ENCODE data around the gene TC2N. TPM values are rescaled to one million over a fixed set of nuclear protein-coding genes. Genes with fewer than 3 reads are reported as not detected.

Gene TC2N
- total RNA-seq, 2 donors from 2014 or later = 17.3 to 19.5 TPM

- Mint-ChIP-seq H3K4me3 (no peak overlapping the region), H3K9me3 (no peaks in the 10 kb centered on the region), H3K27ac (no peak overlapping the region), H3K27me3 (ENCODE audit: insufficient read depth) (no peaks in the 10 kb centered on the region), H3K4me1 (no peaks in the 10 kb centered on the region), H3K36me3 (ENCODE audit: low read depth) (no peaks in the 10 kb centered on the region)
- H3K9ac ChIP-seq (ENCODE audit: extremely low read depth, low read length, poor library complexity, severe bottlenecking) = no peak overlapping the region
- H3K4me1 ChIP-seq (ENCODE audit: control insufficient read depth, insufficient read depth, low read length) = no peaks in the 10 kb centered on the region
- no peak overlapping the region for H3K4me3 ChIP-seq (ENCODE audit: low read length)
- H3K27me3 ChIP-seq (ENCODE audit: control insufficient read depth, insufficient read depth, low read length, poor library complexity, severe bottlenecking) = no peaks in the 10 kb centered on the region
- H3K36me3 ChIP-seq (ENCODE audit: control insufficient read depth, insufficient read depth, low read length) = no peaks in the 10 kb centered on the region
- no peaks in the 10 kb centered on the region for H3K9me3 ChIP-seq (ENCODE audit: control insufficient read depth, low read length)
- TF ChIP-seq CTCF (conservative IDR thresholded peaks at IDR 0.05) = no peak
- WGBS, 2 experiments (ENCODE audit: insufficient coverage in 1 of 2, insufficient read length in 1 of 2) = 89 to 100% methylated on average over 2 of the region's 2 CpGs
- no peak for DNase-seq
- no peak overlapping the region for H3K27ac ChIP-seq (ENCODE audit: low read depth, low read length)
These were observed 136.3 kb downstream of the TC2N start for GRCh38 chr14:91731018-91731417.

- H3K4me1 Mint-ChIP-seq = no peaks in the 10 kb centered on the region
- no peaks in the 10 kb centered on the region for H3K9me3 Mint-ChIP-seq
- H3K27me3 Mint-ChIP-seq (ENCODE audit: insufficient read depth) = no peaks in the 10 kb centered on the region
- Histone ChIP-seq H3K4me1 (ENCODE audit: control insufficient read depth, insufficient read depth, low read length) (no peaks in the 10 kb centered on the region), H3K36me3 (ENCODE audit: control insufficient read depth, insufficient read depth, low read length) (no peaks in the 10 kb centered on the region), H3K9ac (ENCODE audit: extremely low read depth, low read length, poor library complexity, severe bottlenecking) (no peak overlapping the region), H3K27ac (ENCODE audit: low read depth, low read length) (no peak overlapping the region), H3K9me3 (ENCODE audit: control insufficient read depth, low read length) (no peaks in the 10 kb centered on the region), H3K27me3 (ENCODE audit: control insufficient read depth, insufficient read depth, low read length, poor library complexity, severe bottlenecking) (no peaks in the 10 kb centered on the region), H3K4me3 (ENCODE audit: low read length) (no peak overlapping the region)
- no peaks in the 10 kb centered on the region for H3K36me3 Mint-ChIP-seq (ENCODE audit: low read depth)
- no peak for TF ChIP-seq CTCF (conservative IDR thresholded peaks at IDR 0.05)
- 82 to 96% methylated on average over 2 to 3 of the region's 3 CpGs for WGBS, 2 experiments (ENCODE audit: insufficient coverage in 1 of 2, insufficient read length in 1 of 2)
- no peak for DNase-seq
- H3K27ac Mint-ChIP-seq = no peak overlapping the region
- H3K4me3 Mint-ChIP-seq = no peak overlapping the region
These were observed 137.6 kb downstream of the TC2N start for GRCh38 chr14:91729756-91730155.

Other genes with a start within 250 kb of the TC2N start
- under 1 TPM in 1 of 2 donors, not detected in 1; 0.64 TPM for gene CATSPERB, start 135.4 kb downstream of the TC2N start, total RNA-seq
- gene FBLN5, start 80.2 kb upstream of the TC2N start, total RNA-seq = 1 to 10 TPM; 4.0 to 4.8 TPM
- gene TRIP11, start 172.5 kb upstream of the TC2N start, total RNA-seq = 10 to 100 TPM; 39.0 to 40.8 TPM
- 10 to 100 TPM; 25.7 to 33.2 TPM for gene ATXN3, start 239.0 kb upstream of the TC2N start, total RNA-seq

All from endodermal cell (in vitro differentiated cells).